Measurements from ENCODE around the gene CDH1. TPM values are rescaled to one million over a fixed set of nuclear protein-coding genes. Genes with fewer than 3 reads are reported as not detected.

CDH1 gene
- total RNA-seq, 1 experiment from 2014 or later = 328 TPM

DNA sequence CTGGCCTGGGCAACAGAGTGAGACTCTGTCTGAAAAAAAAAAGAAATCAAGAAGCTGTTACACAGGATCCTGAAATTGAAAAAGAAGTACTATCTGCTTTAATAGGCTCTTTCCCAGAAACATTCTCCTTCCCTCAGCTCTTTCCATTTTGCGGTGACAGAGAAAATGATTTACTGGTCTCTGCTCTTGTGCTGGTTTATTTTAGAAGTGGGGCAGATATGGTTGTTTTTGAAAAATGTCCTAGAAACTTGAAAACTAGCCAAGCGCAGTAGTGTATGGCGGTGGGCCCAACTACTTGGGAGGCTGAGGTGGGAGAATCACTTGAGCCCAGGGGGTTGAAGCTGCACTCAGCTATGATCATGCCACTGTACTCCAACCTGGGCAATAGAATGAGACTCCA lies 77.4 kb downstream of the CDH1 start:
- TF ChIP-seq, protein P1, sequence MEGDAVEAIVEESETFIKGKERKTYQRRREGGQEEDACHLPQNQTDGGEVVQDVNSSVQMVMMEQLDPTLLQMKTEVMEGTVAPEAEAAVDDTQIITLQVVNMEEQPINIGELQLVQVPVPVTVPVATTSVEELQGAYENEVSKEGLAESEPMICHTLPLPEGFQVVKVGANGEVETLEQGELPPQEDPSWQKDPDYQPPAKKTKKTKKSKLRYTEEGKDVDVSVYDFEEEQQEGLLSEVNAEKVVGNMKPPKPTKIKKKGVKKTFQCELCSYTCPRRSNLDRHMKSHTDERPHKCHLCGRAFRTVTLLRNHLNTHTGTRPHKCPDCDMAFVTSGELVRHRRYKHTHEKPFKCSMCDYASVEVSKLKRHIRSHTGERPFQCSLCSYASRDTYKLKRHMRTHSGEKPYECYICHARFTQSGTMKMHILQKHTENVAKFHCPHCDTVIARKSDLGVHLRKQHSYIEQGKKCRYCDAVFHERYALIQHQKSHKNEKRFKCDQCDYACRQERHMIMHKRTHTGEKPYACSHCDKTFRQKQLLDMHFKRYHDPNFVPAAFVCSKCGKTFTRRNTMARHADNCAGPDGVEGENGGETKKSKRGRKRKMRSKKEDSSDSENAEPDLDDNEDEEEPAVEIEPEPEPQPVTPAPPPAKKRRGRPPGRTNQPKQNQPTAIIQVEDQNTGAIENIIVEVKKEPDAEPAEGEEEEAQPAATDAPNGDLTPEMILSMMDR (IDR thresholded peaks at IDR 0.05; ENCODE audit: unreplicated experiment) = no peak
- CTCF ChIA-PET = interaction anchor here (1.6 kb wide), 1 partner anchor 12 kb away, joined by 3 read pairs; no protein-coding TSS in a partner anchor
- H3K36me3 Mint-ChIP-seq (ENCODE audit: insufficient read depth, unreplicated experiment) = peaks cover 91% of the 10 kb centered on the region
- H3K27me3 Mint-ChIP-seq (ENCODE audit: unreplicated experiment) = no peaks in the 10 kb centered on the region
- intact Hi-C loops (cut with micrococcal nuclease; ENCODE audit: unreplicated experiment) = no loop called here
- no peak overlapping the region for H3K4me3 Mint-ChIP-seq (ENCODE audit: low read depth, unreplicated experiment)
- no TSS peak for BruUV-seq (replicated peaks)
- DNase-seq = no peak
- H3K9me3 Mint-ChIP-seq (ENCODE audit: low read depth, unreplicated experiment) = peaks cover 2% of the 10 kb centered on the region
- H3K4me1 Mint-ChIP-seq (ENCODE audit: low read depth, unreplicated experiment) = no peaks in the 10 kb centered on the region
- no peak overlapping the region for H3K27ac Mint-ChIP-seq (ENCODE audit: unreplicated experiment)

DNA sequence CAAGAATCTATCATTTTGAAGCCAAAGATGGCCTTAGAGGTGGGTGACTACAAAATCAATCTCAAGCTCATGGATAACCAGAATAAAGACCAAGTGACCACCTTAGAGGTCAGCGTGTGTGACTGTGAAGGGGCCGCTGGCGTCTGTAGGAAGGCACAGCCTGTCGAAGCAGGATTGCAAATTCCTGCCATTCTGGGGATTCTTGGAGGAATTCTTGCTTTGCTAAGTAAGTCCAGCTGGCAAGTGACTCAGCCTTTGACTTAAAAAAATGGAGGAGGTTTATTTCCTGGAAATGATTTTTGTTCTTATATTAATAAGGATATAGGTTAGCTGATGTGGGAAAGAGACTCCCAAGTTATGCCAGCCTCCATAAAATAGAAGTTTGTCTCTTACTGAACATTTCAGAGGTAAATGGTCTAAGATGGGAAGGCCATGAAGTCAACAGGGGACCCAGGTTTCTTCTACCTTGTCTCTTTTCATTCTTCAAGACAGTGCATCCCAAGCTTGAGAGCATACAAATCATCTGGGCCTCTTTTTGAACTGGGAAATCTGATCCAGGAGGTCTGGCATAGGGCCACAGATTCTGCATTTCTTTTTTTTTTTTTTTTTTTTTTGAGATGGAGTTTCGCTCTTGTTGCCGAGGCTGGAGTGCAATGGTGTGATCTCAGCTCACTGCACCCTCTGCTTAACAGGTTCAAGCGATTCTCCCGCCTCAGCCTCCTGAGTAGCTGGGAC lies 86.5 kb downstream of the CDH1 start:
- intact Hi-C loops (cut with micrococcal nuclease; ENCODE audit: unreplicated experiment) = no loop called here
- H3K36me3 Mint-ChIP-seq (ENCODE audit: insufficient read depth, unreplicated experiment) = peaks cover 66% of the 10 kb centered on the region
- H3K4me3 Mint-ChIP-seq (ENCODE audit: low read depth, unreplicated experiment) = no peak overlapping the region
- no peaks in the 10 kb centered on the region for H3K9me3 Mint-ChIP-seq (ENCODE audit: low read depth, unreplicated experiment)
- BruUV-seq (replicated peaks) = no TSS peak
- CTCF ChIA-PET = interaction anchor here (0.7 kb wide), 1 partner anchor 569 kb away, joined by 3 read pairs; no protein-coding TSS in a partner anchor
- H3K4me1 Mint-ChIP-seq (ENCODE audit: low read depth, unreplicated experiment) = no peaks in the 10 kb centered on the region
- TF ChIP-seq, protein P1 (IDR thresholded peaks at IDR 0.05; ENCODE audit: unreplicated experiment) = no peak
- H3K27ac Mint-ChIP-seq (ENCODE audit: unreplicated experiment) = peak overlapping the region; percentile 48
- DNase-seq = no peak
- no peaks in the 10 kb centered on the region for H3K27me3 Mint-ChIP-seq (ENCODE audit: unreplicated experiment)

DNA sequence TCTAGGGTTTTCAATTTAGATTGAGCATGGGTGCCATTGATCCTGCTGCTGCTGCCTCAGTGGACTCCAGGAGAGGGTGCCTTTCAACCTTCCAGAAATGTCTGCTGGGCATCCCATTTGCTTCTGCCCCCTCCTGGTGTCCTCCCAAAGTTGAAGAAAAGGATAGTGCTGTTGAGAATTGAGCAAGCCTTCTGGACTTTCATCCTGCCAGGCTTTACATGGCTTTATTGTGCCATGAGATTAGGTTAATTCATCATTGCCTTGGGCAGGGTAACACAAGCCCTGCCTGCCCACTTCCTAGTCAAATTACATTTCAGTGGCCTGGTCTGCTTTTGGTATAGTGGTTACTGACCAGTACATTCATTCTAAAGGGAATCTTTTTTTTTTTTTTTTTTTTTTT lies 88.3 kb downstream of the CDH1 start:
- TF ChIP-seq, protein P1 (IDR thresholded peaks at IDR 0.05; ENCODE audit: unreplicated experiment) = no peak
- Mint-ChIP-seq H3K27ac (ENCODE audit: unreplicated experiment) (no peak overlapping the region), H3K27me3 (ENCODE audit: unreplicated experiment) (no peaks in the 10 kb centered on the region), H3K4me3 (ENCODE audit: low read depth, unreplicated experiment) (no peak overlapping the region), H3K4me1 (ENCODE audit: low read depth, unreplicated experiment) (no peaks in the 10 kb centered on the region), H3K36me3 (ENCODE audit: insufficient read depth, unreplicated experiment) (peaks cover 70% of the 10 kb centered on the region), H3K9me3 (ENCODE audit: low read depth, unreplicated experiment) (no peaks in the 10 kb centered on the region)
- BruUV-seq (replicated peaks) = no TSS peak
- CTCF ChIA-PET = interaction anchor here (0.7 kb wide), 1 partner anchor 1032 kb away, joined by 3 read pairs; no protein-coding TSS in a partner anchor
- intact Hi-C loops (cut with micrococcal nuclease; ENCODE audit: unreplicated experiment) = no loop called here
- no peak for DNase-seq

DNA sequence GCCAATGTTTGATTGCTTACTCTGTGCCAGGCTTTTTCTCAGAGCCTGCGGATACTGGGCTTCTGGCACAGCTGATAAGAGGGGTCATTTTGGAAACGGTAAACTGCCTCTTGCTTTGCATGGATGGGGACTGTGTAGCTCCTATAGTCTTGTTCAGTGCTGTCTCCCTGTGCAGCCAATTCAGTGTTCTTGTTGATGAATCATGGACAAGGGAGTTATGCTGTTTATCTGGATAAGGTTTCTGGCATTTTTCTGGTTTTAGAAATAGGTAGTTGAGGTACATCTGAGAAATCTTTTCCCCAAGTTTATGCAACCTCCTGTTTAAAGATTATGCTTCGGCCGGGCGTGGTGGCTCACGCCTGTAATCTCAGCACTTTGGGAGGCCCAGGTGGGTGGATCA lies 89.6 kb downstream of the CDH1 start:
- TF ChIP-seq, protein P1 (IDR thresholded peaks at IDR 0.05; ENCODE audit: unreplicated experiment) = no peak
- CTCF ChIA-PET = interaction anchor here (1.3 kb wide), 1 partner anchor 83 kb away, joined by 3 read pairs; no protein-coding TSS in a partner anchor
- intact Hi-C loops (cut with micrococcal nuclease; ENCODE audit: unreplicated experiment) = no loop called here
- no peaks in the 10 kb centered on the region for H3K27me3 Mint-ChIP-seq (ENCODE audit: unreplicated experiment)
- no peak for DNase-seq
- H3K4me3 Mint-ChIP-seq (ENCODE audit: low read depth, unreplicated experiment) = no peak overlapping the region
- H3K36me3 Mint-ChIP-seq (ENCODE audit: insufficient read depth, unreplicated experiment) = peaks cover 70% of the 10 kb centered on the region
- BruUV-seq (replicated peaks) = no TSS peak
- no peak overlapping the region for H3K27ac Mint-ChIP-seq (ENCODE audit: unreplicated experiment)
- H3K4me1 Mint-ChIP-seq (ENCODE audit: low read depth, unreplicated experiment) = no peaks in the 10 kb centered on the region
- H3K9me3 Mint-ChIP-seq (ENCODE audit: low read depth, unreplicated experiment) = no peaks in the 10 kb centered on the region
